ENCODE results near the gene PHLDB2.

DNA sequence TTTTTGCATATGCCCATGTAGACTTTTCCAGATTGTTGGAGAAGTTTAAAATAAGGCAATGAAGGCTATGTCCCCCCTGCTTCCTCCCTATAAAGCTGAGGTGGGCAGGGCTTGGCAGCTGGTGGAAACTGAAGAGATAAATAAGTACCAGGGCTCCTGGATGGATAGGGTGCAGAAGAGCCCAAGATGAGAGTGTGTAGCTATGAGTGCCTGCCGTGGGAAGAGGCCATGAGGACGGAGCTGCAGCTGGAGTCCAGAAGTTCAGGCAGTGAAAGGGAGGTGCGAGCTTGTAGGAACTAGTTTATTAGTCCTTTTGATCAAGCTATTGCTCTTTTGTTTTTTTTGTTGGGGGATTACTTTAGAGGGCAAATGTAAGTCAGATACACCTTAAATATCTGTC is 52.4 kb downstream of the PHLDB2 start:
- TF ChIP-seq, protein P1, sequence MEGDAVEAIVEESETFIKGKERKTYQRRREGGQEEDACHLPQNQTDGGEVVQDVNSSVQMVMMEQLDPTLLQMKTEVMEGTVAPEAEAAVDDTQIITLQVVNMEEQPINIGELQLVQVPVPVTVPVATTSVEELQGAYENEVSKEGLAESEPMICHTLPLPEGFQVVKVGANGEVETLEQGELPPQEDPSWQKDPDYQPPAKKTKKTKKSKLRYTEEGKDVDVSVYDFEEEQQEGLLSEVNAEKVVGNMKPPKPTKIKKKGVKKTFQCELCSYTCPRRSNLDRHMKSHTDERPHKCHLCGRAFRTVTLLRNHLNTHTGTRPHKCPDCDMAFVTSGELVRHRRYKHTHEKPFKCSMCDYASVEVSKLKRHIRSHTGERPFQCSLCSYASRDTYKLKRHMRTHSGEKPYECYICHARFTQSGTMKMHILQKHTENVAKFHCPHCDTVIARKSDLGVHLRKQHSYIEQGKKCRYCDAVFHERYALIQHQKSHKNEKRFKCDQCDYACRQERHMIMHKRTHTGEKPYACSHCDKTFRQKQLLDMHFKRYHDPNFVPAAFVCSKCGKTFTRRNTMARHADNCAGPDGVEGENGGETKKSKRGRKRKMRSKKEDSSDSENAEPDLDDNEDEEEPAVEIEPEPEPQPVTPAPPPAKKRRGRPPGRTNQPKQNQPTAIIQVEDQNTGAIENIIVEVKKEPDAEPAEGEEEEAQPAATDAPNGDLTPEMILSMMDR (IDR thresholded peaks at IDR 0.05), result no peak
- no peak for TF ChIP-seq PHF8 (IDR thresholded peaks at IDR 0.05; ENCODE audit: borderline replicate concordance, low read depth)
- TF ChIP-seq, protein P2, sequence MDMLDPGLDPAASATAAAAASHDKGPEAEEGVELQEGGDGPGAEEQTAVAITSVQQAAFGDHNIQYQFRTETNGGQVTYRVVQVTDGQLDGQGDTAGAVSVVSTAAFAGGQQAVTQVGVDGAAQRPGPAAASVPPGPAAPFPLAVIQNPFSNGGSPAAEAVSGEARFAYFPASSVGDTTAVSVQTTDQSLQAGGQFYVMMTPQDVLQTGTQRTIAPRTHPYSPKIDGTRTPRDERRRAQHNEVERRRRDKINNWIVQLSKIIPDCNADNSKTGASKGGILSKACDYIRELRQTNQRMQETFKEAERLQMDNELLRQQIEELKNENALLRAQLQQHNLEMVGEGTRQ (IDR thresholded peaks at IDR 0.05), result no peak
- TF ChIP-seq POLR2A (IDR thresholded peaks at IDR 0.05; ENCODE audit: low read length), result no peak
- no peak for TF ChIP-seq RFX5 (IDR thresholded peaks at IDR 0.05)
- no peak for TF ChIP-seq JUN (IDR thresholded peaks at IDR 0.05)
- no peak for TF ChIP-seq RAD21 (conservative IDR thresholded peaks at IDR 0.05 in 1 of 2, IDR thresholded peaks at IDR 0.05 in 1 of 2)
